H1 (cell line): ENCODE results near the gene CDH26. TPM values are rescaled to one million over a fixed set of nuclear protein-coding genes. Genes with fewer than 3 reads are reported as not detected.

Experiments used
- CTCF ChIA-PET: fragments of 300-600 bp; sonication (Branson Sonifier 250); formaldehyde crosslinking; loops from one replicate; lab custom pipeline; 2021; ENCODE audit not compliant: partially characterized antibody; lab: Charles Lee
- POLR2A ChIA-PET: fragments of 300-600 bp; sonication (Branson Sonifier 250); formaldehyde crosslinking; loops from one replicate; lab custom pipeline; 2021; ENCODE audit warnings: inconsistent platforms; ENCODE audit not compliant: partially characterized antibody; lab: Charles Lee
- DNase-seq, 2 experiments: peaks; one replicate each; pipeline versions ENCODE4 v3.0.0 to v3.0.0-alpha.2; 2010 to 2022; ENCODE audit warnings: low spot score in 2 of 2, low read depth in 1 of 2, mixed read lengths in 1 of 2
- FAIRE-seq: peaks from 2 replicates; lab custom pipeline; 2011; peaks lifted over from hg19 to GRCh38; lab: Jason Lieb, UNC
- H2AFZ ChIP-seq: 2 replicates; pipeline ENCODE4 v1.8.1; 2012; ENCODE audit warnings: low read length, inconsistent platforms
- H2AK5ac ChIP-seq: 2 replicates; pipeline ENCODE4 v1.6.1; 2013; ENCODE audit warnings: low read depth, low read length
- H2BK120ac ChIP-seq: replicated peaks from 2 replicates; pipeline ENCODE3; 2013; ENCODE audit warnings: low read depth, low read length, inconsistent platforms
- H2BK12ac ChIP-seq: 2 replicates; pipeline ENCODE4 v1.6.1; 2013; ENCODE audit warnings: low read depth, low read length
- H2BK15ac ChIP-seq: 2 replicates; pipeline ENCODE4 v1.6.1; 2013; ENCODE audit warnings: low read length
- H2BK20ac ChIP-seq: 2 replicates; pipeline ENCODE4 v1.6.1; 2013; ENCODE audit warnings: low read length
- H2BK5ac ChIP-seq: 2 replicates; pipeline ENCODE4 v1.6.1; 2013; ENCODE audit warnings: low read depth, low read length
- H3K14ac ChIP-seq: 2 replicates; pipeline ENCODE4 v1.6.1; 2013; ENCODE audit warnings: inconsistent platforms; ENCODE audit not compliant: insufficient read length
- H3K18ac ChIP-seq: 2 replicates; pipeline ENCODE4 v1.6.1; 2013; ENCODE audit warnings: low read length; ENCODE audit errors: extremely low read depth
- H3K23ac ChIP-seq: 2 replicates; pipeline ENCODE4 v1.6.1; 2013; ENCODE audit warnings: inconsistent platforms; ENCODE audit not compliant: insufficient read length
- H3K23me2 ChIP-seq: 2 replicates; pipeline ENCODE4 v1.6.1; 2013; ENCODE audit warnings: low read depth, low read length
- H3K27ac ChIP-seq: 2 replicates; pipeline ENCODE4 v1.6.1; 2011; ENCODE audit warnings: low read depth, low read length, inconsistent platforms
- H3K27me3 ChIP-seq, 4 experiments: replicated peaks in 1 of 4; 1 replicate in 1 of 4; 2 replicates in 3 of 4; pipeline versions ENCODE4 v1.6.1 to v1.8.1; 2011 to 2013; ENCODE audit warnings: low read length in 3 of 4, mild to moderate bottlenecking in 3 of 4, inconsistent platforms in 2 of 4, mixed read lengths in 2 of 4, moderate library complexity in 1 of 4; ENCODE audit not compliant: control insufficient read depth in 3 of 4, insufficient read depth in 3 of 4; ENCODE audit errors: extremely low read depth in 1 of 4
- H3K36me3 ChIP-seq, 4 experiments: 2 replicates each; pipeline versions ENCODE4 v1.6.1 to v1.8.1; 2011 to 2013; ENCODE audit warnings: mild to moderate bottlenecking in 4 of 4, low read length in 3 of 4, moderate library complexity in 2 of 4, control low read depth in 1 of 4, inconsistent platforms in 1 of 4; ENCODE audit not compliant: insufficient read depth in 4 of 4, control insufficient read depth in 2 of 4
- H3K4ac ChIP-seq: replicated peaks from 2 replicates; pipeline ENCODE3; 2013; ENCODE audit warnings: low read length, low read depth, mixed read lengths, inconsistent platforms; ENCODE audit not compliant: insufficient read length
- H3K4me1 ChIP-seq, 4 experiments: replicated peaks in 1 of 4; 1 replicate in 1 of 4; 2 replicates in 3 of 4; pipeline versions ENCODE4 v1.6.1 to v1.8.1; 2011 to 2013; ENCODE audit warnings: low read length in 3 of 4, inconsistent platforms in 2 of 4, mixed read lengths in 1 of 4; ENCODE audit not compliant: insufficient read depth in 4 of 4, control insufficient read depth in 3 of 4
- H3K4me2 ChIP-seq, 2 experiments: 2 replicates each; pipeline versions ENCODE4 v1.6.1 to v1.8.1; 2011 to 2013; ENCODE audit warnings: low read depth in 2 of 2, low read length in 2 of 2, control low read depth in 1 of 2, inconsistent platforms in 1 of 2, mild to moderate bottlenecking in 1 of 2; ENCODE audit not compliant: insufficient read depth in 1 of 2
- H3K4me3 ChIP-seq, 4 experiments: fragments of 200-600, 300-600 bp in 1 of 4; sonication (generic), shearing (Covaris generic), sonication (Bioruptor Twin) in 1 of 4; 2 replicates each; pipeline versions ENCODE4 v1.5.1 to v1.8.1; 2011 to 2016; ENCODE audit warnings: low read length in 4 of 4, low read depth in 3 of 4, control low read depth in 2 of 4, inconsistent platforms in 2 of 4, mild to moderate bottlenecking in 2 of 4, mixed read lengths in 1 of 4, moderate library complexity in 1 of 4; ENCODE audit not compliant: insufficient read depth in 2 of 4; ENCODE audit errors: extremely low read depth in 1 of 4
- H3K56ac ChIP-seq: replicated peaks from 2 replicates; pipeline ENCODE3; 2013; ENCODE audit warnings: low read depth, mild to moderate bottlenecking, mixed read lengths, low read length, inconsistent platforms; ENCODE audit not compliant: insufficient read length
- H3K79me1 ChIP-seq: 2 replicates; pipeline ENCODE4 v1.6.1; 2013; ENCODE audit warnings: low read depth, low read length, control low read depth
- H3K79me2 ChIP-seq, 2 experiments: 2 replicates each; pipeline versions ENCODE4 v1.6.1 to v1.8.1; 2012 to 2013; ENCODE audit warnings: low read length in 2 of 2, mild to moderate bottlenecking in 2 of 2, inconsistent platforms in 1 of 2; ENCODE audit not compliant: insufficient read depth in 2 of 2, control insufficient read depth in 1 of 2
- H3K9ac ChIP-seq, 4 experiments: replicated peaks in 1 of 4; 1 replicate in 1 of 4; 2 replicates in 3 of 4; pipeline versions ENCODE4 v1.6.1 to v1.8.1; 2011 to 2013; ENCODE audit warnings: low read depth in 3 of 4, low read length in 3 of 4, control low read depth in 2 of 4, mild to moderate bottlenecking in 2 of 4, moderate library complexity in 2 of 4, inconsistent platforms in 1 of 4; ENCODE audit errors: extremely low read depth in 1 of 4
- H3K9me3 ChIP-seq, 2 experiments: 2 replicates each; pipeline versions ENCODE4 v1.6.1 to v1.8.1; 2012 to 2013; ENCODE audit warnings: mild to moderate bottlenecking in 2 of 2, moderate library complexity in 2 of 2, control low read depth in 1 of 2, inconsistent platforms in 1 of 2, low read depth in 1 of 2, low read length in 1 of 2, mixed read lengths in 1 of 2; ENCODE audit not compliant: insufficient read depth in 2 of 2
- H4K20me1 ChIP-seq, 2 experiments: replicated peaks in 1 of 2; 2 replicates each; pipeline versions ENCODE3 to v1.8.1; 2011 to 2013; ENCODE audit warnings: inconsistent platforms in 2 of 2, low read length in 2 of 2, mild to moderate bottlenecking in 1 of 2; ENCODE audit not compliant: insufficient read depth in 2 of 2, control insufficient read depth in 1 of 2
- H4K5ac ChIP-seq: 2 replicates; pipeline ENCODE4 v1.6.1; 2013; ENCODE audit warnings: low read length, low read depth, mixed read lengths, inconsistent platforms; ENCODE audit not compliant: insufficient read length
- H4K8ac ChIP-seq: 2 replicates; pipeline ENCODE4 v1.8.0; 2013; ENCODE audit warnings: mild to moderate bottlenecking, moderate library complexity, low read length, inconsistent platforms; ENCODE audit not compliant: insufficient read depth; ENCODE audit errors: extremely low read depth
- H4K91ac ChIP-seq: replicated peaks from 2 replicates; pipeline ENCODE3; 2013; ENCODE audit warnings: low read length, mixed read lengths, inconsistent platforms; ENCODE audit not compliant: insufficient read length
- CBX5 ChIP-seq: fragments of 300-800, 300-1000 bp; sonication (generic); IDR thresholded peaks from 2 replicates; pipeline ENCODE4 v1.7.1; 2016; ENCODE audit warnings: antibody characterized with exemption, low read length, low read depth
- MAFK ChIP-seq: IDR thresholded peaks from 2 replicates; pipeline ENCODE4 v1.6.1; 2012; ENCODE audit warnings: low read depth, mild to moderate bottlenecking, improper control_type of control experiment, low read length
- POLR2A ChIP-seq, 2 experiments: IDR thresholded peaks; 1 replicate in 1 of 2; 2 replicates in 1 of 2; pipeline ENCODE4 v1.6.1; 2011; ENCODE audit warnings: low read depth in 2 of 2, low read length in 2 of 2, mild to moderate bottlenecking in 2 of 2; ENCODE audit errors: control extremely low read depth in 1 of 2
- RAD21 ChIP-seq, 2 experiments: IDR thresholded peaks in 1 of 2; conservative IDR thresholded peaks in 1 of 2; 2 replicates each; pipeline ENCODE4 v1.6.1; 2011; ENCODE audit warnings: low read depth in 2 of 2, low read length in 2 of 2, improper control_type of control experiment in 1 of 2, inconsistent platforms in 1 of 2, mild to moderate bottlenecking in 1 of 2, moderate library complexity in 1 of 2
- TEAD4 ChIP-seq: IDR thresholded peaks from 2 replicates; pipeline ENCODE4 v1.6.1; 2012; ENCODE audit warnings: low read depth, low read length, inconsistent platforms, mixed read lengths
- WGBS, 2 experiments: shearing (Covaris generic) in 1 of 2; methylation state at CpG; one replicate each; pipeline versions ENCODE4 v1.1.6 to v1.1.7; 2013 to 2015; ENCODE audit warnings: low lambda C conversion rate in 2 of 2, mixed read lengths in 2 of 2, inconsistent platforms in 1 of 2, low coverage in 1 of 2, missing lambda C conversion rate in 1 of 2; ENCODE audit not compliant: insufficient replicate concordance in 2 of 2, insufficient coverage in 1 of 2, insufficient read length in 1 of 2; ENCODE audit errors: extremely low coverage in 1 of 2, missing lambda C conversion rate in 1 of 2; 5-methylcytosine and 5-hydroxymethylcytosine counted together
- polyA plus RNA-seq, 7 experiments: library from polyadenylated mRNA; depleted of rRNA in 3 of 7; stranded (reverse) in 5 of 7; unstranded in 2 of 7; fragments of >200 nt in 5 of 7; fragments of 200-250 nt in 2 of 7; gene quantifications; 1 replicate in 5 of 7; 2 replicates in 1 of 7; 4 replicates in 1 of 7; pipeline versions ENCODE4 v1.2.1 to v1.2.3, GENCODE V29; 2011 to 2013; ENCODE audit warnings: missing spikeins in 2 of 7, mixed read lengths in 2 of 7
- total RNA-seq: library from RNA; stranded (reverse); fragmentation: NEBNext Ultra II Directional; extraction: Animal tissue kit (Norgen Biotek cat#: 25700); gene quantifications from 2 replicates; pipeline ENCODE4 v1.2.1, GENCODE V29; 2021
- TF ChIP-seq, protein P1 (sequence below), 3 experiments: IDR thresholded peaks; 1 replicate in 2 of 3; 2 replicates in 1 of 3; pipeline versions ENCODE4 v1.5.1 to v1.6.1; 2011; ENCODE audit warnings: low read length in 3 of 3, mild to moderate bottlenecking in 3 of 3, inconsistent platforms in 2 of 3, low read depth in 1 of 3, moderate library complexity in 1 of 3; ENCODE audit not compliant: insufficient read depth in 1 of 3; ENCODE audit errors: control extremely low read depth in 1 of 3

CDH26 gene
- total and polyA plus RNA-seq, 2 of the 8 experiments (the other 6 are each of a cell fraction or from before 2014, with no cell fraction given), result 1.5 to 1.7 TPM

GRCh38 chr20:59955131-59955796 lies 3.0 kb upstream of the CDH26 start:
- Histone ChIP-seq H4K8ac (no peak overlapping the region), H3K9me3 (no peaks in the 10 kb centered on the region), H3K9ac (no peak overlapping the region), H2AK5ac (no peak overlapping the region), H2BK15ac (no peak overlapping the region), H3K23ac (no peak overlapping the region), H3K4me3 (no peak overlapping the region), H2BK5ac (no peak overlapping the region), H3K14ac (no peak overlapping the region), H3K4ac (no peak overlapping the region), H3K27ac (no peak overlapping the region), H2AFZ (no peak overlapping the region), H4K91ac (no peak overlapping the region), H3K79me2 (no peaks in the 10 kb centered on the region), H3K79me1 (no peaks in the 10 kb centered on the region), H3K4me1 (0 out of 7 replicates have a peak, but pooled peaks cover 0 to 2% (median 0%) of the 10 kb centered on the region in 4 experiments), H3K23me2 (no peaks in the 10 kb centered on the region), H3K4me2 (no peak overlapping the region), H2BK12ac (no peak overlapping the region), H4K20me1 (no peaks in the 10 kb centered on the region), H2BK20ac (no peak overlapping the region), H2BK120ac (no peak overlapping the region), H3K36me3 (no peaks in the 10 kb centered on the region), H3K27me3 (no peaks in the 10 kb centered on the region; a peak in 2 of 7 replicates), H4K5ac (no peak overlapping the region), H3K18ac (no peak overlapping the region), H3K56ac (no peak overlapping the region)
- WGBS, 2 experiments, result 81% methylated on average over 8 of the region's 8 CpGs; no CpG with 5 or more reads in 1 of the 2 experiments
- POLR2A ChIA-PET, result interaction anchor here (1.5 to 2.3 kb wide), 2 partner anchors 10 to 15 kb away, joined by 5 to 8 read pairs; partner anchors contain the start of genes FAM217B and PPP1R3D
- no peak for DNase-seq
- no peak for FAIRE-seq
- CTCF ChIA-PET, result interaction anchor here (0.8 to 3.3 kb wide), 15 partner anchors 9 to 972 kb away, joined by 3 to 18 read pairs (median 4); no protein-coding TSS in a partner anchor
- TF ChIP-seq, protein P1, sequence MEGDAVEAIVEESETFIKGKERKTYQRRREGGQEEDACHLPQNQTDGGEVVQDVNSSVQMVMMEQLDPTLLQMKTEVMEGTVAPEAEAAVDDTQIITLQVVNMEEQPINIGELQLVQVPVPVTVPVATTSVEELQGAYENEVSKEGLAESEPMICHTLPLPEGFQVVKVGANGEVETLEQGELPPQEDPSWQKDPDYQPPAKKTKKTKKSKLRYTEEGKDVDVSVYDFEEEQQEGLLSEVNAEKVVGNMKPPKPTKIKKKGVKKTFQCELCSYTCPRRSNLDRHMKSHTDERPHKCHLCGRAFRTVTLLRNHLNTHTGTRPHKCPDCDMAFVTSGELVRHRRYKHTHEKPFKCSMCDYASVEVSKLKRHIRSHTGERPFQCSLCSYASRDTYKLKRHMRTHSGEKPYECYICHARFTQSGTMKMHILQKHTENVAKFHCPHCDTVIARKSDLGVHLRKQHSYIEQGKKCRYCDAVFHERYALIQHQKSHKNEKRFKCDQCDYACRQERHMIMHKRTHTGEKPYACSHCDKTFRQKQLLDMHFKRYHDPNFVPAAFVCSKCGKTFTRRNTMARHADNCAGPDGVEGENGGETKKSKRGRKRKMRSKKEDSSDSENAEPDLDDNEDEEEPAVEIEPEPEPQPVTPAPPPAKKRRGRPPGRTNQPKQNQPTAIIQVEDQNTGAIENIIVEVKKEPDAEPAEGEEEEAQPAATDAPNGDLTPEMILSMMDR (IDR thresholded peaks at IDR 0.05; ENCODE audit: control extremely low read depth in 1 of 3, insufficient read depth in 1 of 3, low read depth in 1 of 3, low read length in 3 of 3), result peak in 2 of 3 experiments; percentile 40 to 47; a peak in 3 of 4 replicates
- peak in 1 of 2 experiments; percentile 39; a peak in 2 of 4 replicates for TF ChIP-seq RAD21 (IDR thresholded peaks at IDR 0.05 in 1 of 2, conservative IDR thresholded peaks at IDR 0.05 in 1 of 2; ENCODE audit: low read depth in 2 of 2, low read length in 2 of 2)
- no peak for TF ChIP-seq MAFK
- no peak for TF ChIP-seq CBX5
- no peak for TF ChIP-seq POLR2A (IDR thresholded peaks at IDR 0.05; ENCODE audit: control extremely low read depth in 1 of 2, low read depth in 2 of 2, low read length in 2 of 2)
- TF ChIP-seq TEAD4, result no peak
